D341Med (cell line): ENCODE results near the gene PPP1CA.

Source experiments
- DNase-seq: peaks from one replicate; pipeline ENCODE4 v3.0.0; 2012; ENCODE audit warnings: low spot score

Gene PPP1CA

DNA sequence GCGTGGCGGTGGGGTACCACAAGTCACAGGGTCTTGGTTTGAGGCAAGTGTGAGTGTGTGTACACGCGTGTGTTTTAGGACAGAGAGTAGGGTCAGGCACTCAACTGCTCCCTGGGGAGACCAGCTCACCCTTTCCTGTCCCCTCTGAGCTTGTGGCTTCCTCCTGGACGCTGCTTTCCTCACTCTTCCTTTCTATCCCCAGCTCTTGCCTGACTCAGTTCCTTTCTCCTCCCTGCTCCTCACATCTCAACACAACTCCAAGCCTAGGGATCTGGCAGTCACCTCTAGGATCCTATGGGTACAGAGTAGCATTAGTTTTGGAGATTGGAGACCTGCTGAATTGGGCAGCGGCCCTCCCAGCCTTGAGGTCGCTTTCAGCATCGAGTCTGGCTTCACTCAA lies 32.4 kb downstream of the PPP1CA start:
- no peak for DNase-seq

- no peak for DNase-seq
Measured at GRCh38 chr11:67368621-67369020, 33.0 kb downstream of the PPP1CA start.

- no peak for DNase-seq
Measured at GRCh38 chr11:67367761-67368227, 33.9 kb downstream of the PPP1CA start.

GRCh38 chr11:67366961-67367760 lies 34.5 kb downstream of the PPP1CA start:
- DNase-seq: no peak

GRCh38 chr11:67366546-67366945 lies 35.1 kb downstream of the PPP1CA start:
- DNase-seq: no peak

GRCh38 chr11:67365736-67366444 lies 35.8 kb downstream of the PPP1CA start:
- no peak for DNase-seq

DNA sequence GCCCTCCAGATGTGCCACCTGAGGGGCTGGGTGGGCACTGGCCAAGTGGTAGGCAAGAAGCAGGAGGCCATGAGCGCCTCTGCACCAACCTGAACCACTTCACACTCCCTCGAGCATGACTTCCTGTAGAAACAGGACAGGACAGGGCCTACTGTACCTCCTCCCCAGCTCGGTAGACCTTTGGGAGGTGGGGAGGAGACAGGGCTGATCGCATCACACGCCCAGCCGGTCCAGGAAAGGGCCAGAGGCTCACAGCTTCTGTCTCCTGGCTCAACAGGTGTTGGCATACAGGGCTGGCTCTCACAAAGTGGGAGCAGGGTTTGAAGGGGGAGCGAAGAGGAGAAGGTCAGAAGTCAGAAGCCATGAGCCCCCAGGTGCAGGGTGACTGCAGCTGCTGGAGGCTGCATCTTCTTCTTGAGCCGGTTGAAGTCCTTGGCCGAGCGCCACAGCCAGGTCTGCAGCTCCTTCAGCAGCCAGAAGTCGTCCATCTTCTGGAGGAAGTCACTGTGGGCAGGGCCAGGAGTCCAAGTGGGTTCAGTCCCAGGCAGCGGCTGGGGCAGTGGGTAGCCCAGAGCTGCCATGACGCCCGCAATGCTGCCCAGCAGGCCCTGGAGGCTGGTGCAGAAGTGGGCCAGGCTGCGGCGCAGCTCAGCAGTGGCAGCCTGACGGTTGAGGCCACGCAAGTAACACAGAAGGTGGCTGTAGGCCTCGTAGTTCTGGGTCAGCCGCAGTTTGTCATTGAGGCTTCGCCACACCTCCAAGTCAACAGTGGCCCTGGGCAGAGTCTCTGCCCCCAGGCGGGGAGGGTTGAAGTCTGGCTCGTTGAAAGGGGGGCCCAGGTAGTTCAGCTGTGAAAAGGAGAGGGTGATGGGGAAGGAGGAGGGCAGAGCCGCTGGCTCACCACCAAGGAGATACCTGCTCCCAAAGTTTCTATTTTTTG lies 36.6 kb downstream of the PPP1CA start:
- DNase-seq: no peak

DNA sequence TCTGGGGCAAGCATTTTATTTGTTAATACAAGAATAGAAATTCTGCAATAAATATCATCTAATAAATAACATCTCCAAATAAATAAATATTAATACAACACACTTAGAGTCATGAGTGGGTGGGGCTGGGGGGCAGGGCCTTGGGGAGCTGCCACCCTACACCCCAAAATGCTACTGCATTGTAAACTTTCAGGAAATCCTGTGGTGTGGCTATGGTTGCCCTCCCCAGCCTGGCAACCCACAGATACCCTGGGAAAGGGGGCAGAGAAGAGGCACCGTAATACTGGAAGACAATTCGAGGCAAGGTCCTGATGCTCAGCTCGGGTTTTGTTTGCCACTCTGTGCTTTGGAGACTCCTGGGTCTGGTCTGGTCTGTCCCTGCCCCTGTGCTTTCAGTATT lies 37.5 kb downstream of the PPP1CA start:
- no peak for DNase-seq

DNA sequence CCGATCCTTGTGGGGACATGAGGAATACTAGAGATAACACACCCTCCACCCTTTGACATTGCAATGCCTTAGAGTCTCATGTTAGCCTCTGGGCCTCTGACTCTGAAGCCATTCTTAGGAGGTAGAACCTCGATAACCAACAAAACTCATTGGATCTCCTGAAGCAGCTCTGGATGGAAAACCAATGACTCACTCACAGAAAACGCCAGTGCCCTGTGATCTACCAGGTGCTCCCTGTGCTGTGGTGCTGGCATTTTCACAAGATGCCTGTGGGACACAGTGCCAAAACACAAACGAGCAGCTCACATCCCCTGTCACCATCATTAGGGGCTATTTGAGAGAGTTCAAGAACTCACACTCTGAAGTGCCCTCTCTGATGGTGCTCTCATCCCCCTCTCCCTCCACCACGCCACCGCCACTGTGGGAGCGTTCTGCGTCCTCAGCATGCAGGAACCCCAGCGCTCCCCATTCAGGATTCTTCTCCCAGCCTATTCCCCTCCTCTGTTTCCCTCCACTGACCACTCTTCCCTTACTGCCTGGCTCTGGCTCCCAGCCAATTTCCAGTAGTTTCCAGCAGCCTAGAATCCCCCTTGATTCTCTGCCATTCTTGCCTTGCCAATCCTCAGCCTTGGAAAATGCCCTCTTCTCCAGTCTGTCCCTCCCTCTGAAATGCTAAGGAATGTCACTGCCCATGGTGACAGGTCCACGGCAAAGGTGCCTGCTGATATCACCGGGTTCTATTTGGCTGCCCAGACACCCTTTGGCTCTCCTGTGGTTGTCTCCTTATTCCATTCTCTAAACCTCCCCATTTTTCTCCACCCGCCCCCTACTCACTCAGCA lies 43.6 kb downstream of the PPP1CA start:
- peak; percentile 9 for DNase-seq

DNA sequence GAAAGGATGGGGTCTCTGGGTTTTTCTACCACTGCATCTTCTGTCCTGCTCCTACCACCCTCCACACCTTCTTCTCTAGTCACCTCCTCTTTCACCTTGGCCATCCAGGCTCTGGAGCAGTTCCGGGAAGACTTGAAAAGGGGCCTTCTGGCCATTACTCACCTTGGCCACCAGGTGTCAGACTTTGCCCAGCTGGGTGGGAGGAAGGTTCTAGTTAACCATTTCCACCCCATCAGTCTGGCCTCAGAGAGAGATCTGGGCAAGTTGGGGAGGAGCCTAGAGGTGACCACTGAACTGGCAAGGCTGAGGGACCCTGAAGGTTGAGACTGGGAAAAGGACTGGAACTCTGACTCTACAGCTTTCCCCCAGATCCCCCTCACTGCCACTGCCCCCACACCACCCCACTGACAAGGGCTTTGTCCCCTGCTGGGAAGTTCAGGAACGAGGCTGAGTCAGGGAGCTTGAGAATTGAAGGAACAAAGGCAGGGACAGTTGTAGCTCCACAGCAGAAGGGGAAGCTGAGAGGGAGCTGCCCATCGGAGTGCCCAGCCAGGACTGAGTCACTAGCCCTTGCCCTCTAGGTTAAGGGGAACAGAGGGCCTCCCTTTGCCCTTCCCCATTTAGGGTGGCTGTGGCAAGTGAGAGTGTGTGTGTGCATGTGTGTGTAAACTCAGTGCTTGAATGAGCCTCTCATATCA lies 44.6 kb downstream of the PPP1CA start:
- peak; percentile 77 for DNase-seq

- DNase-seq: no peak
Measured at GRCh38 chr11:67356387-67356863, 45.2 kb downstream of the PPP1CA start.

GRCh38 chr11:67355794-67356386 lies 45.8 kb downstream of the PPP1CA start:
- no peak for DNase-seq

- DNase-seq: peak; percentile 22
Measured at GRCh38 chr11:67355023-67355793, 46.5 kb downstream of the PPP1CA start.

DNA sequence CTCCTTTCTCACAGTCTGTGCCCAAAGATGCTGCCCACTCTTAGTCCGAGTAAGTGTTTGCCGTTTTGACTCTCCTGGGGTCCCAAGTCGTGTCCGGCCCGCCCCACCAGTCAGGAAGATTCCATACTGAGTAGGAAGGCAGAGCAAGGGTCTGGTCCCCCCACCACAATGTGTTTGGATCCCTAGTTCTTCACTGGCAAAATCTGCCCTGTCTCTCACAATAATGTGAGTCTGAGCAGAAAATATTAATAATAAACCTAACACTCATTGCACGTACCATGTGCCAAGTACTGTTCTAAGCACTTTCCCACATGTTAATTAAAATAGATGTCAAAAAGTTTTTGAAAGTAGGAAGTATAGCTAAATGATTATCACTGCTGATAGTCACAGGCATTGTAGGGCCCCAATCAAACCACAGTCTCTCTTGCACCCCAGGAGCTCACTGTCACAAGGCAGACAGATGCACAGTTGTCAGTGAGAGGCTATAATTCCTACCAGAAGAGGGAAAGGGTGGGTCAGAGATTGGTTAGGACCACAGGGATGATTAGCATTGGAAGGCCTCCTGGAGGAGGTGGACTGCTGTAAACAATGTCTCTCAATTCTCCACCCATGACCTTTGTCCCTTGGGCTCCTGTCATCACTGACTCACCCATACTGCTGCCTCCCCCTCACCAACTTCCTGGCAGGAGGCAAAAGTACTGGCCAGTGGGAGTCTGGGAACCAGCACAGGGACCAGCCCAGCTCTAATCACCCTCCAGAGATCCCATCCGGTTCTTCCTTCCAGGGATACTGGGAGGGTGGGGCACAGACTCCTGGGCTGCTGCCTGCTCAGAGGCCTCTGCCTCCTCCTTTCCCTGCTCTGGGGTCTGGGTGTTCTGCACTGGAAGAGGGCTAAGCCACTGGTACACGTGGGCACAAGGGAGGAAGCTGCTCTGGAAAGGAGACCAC lies 47.3 kb downstream of the PPP1CA start:
- DNase-seq: peak; percentile 24

DNA sequence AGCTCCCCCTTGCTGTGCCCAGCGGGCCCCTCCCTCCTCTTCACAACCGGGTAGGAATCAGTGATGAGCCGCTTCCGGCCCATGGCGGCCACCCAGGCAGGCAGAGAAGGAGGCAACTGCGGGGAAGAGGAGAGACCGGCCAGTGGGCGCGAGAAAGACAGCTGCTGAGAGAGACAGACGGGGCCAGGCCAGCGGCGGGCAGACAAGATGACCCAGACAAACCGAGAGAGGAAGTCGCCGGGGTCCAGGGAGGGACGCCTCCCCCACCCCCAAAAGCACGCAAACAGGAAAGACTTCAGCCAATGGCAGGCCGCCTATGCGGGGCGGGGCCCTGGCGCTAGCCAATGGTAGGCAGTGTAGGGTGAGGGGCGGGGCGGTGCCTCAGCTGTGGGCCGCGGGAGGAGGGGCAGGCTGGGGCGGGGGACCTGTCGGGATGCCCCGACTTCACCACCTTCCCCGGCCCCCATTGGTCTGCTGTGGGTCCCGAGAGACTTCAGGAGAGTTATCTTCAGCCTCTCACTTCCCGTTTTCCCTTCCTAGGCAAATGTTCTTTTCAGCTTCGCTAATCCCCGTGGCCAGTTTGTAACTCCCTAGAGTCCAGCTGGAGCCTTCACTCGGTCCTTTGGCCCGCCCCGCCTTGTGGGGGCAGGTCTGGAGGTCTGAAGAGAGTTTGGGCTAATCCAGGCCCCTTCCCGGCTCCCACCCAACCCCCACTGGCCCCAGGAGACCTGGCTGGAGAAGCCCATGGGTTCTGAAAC lies 48.2 kb downstream of the PPP1CA start, which contains the start of gene POLD4:
Gene POLD4, minus strand, starts transcription at position 230 of the 758 bp plus-strand sequence. Its CDS starts 147 bp downstream, at position 83.
- peak; percentile 98 for DNase-seq

GRCh38 chr11:67352546-67353316 lies 48.9 kb downstream of the PPP1CA start:
- no peak for DNase-seq
